GM19372 (cell line): ENCODE measurements around the gene MPP7.

Source experiments
- ATAC-seq: cut with Tn5 transposase; IDR thresholded peaks from one replicate; pipeline ENCODE4 v1.9.1; 2021; ENCODE audit warnings: mild to moderate bottlenecking, low read depth, moderate library complexity; ENCODE audit not compliant: unreplicated experiment

MPP7 gene

DNA sequence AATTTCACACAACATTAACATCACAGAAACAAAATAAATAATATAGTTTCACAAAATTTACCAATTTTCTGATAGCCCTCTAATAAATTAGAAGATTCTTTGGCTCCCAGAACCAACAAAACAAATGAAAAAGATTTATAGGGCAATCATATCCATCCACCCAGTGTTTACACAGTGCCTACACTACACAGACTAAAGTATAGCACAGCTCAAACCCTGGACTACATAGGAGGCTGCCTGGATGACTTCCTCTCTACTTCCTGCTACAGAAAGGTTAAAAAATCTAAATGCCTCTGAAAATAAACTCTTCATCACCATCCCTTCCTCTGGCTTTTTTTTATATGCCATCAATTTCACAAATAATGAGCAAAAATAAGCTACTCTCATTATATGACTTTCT, 28.4 kb downstream of the MPP7 start:
- no peak for ATAC-seq

DNA sequence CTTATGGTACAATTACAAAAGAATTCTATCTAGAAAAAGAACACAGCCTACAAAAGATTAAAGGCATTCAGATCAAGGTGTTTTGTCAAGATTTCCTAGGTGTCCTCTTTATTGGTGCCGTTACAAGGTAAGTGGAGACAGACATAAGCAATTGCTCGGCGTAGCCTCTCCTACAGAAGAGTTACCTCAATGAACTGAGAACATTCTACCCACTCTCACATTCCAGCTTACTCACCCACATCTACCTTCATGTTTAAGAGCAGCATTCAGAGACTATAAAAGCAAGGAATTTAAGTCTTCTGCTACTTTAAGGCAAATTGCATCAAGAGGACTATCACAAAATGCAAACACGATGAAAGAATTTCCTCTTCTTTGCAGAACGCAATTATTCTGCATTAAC, 29.5 kb downstream of the MPP7 start:
- ATAC-seq = no peak

DNA sequence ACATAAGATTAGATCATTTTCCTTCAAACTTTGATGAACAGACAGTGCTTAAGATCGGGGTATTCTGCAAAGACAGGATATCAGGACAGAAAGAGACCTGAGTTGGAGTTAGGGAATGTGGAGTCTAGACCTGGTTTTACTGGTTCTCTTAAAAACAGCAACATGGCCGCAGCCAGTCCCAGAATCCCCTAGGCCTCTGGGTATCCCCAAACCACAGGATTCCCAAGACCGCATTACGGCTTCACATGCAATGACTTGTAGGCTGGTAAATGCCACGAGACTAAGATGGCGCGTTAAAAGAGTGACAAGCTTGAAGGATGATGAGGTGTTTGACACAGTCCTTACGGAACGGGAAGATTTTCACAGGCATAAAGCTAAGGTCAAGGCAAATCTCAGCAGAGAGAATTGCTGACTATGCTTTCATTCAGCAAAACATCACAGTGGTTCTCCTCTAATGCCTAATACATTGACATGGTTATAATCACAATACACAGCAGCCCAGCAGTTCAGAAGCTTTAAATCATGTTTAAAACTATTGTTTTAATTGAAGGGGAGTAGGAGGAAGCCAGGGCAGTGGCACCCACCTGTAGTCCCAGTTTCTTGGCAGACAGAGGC, 32.9 kb downstream of the MPP7 start:
- ATAC-seq = no peak

DNA sequence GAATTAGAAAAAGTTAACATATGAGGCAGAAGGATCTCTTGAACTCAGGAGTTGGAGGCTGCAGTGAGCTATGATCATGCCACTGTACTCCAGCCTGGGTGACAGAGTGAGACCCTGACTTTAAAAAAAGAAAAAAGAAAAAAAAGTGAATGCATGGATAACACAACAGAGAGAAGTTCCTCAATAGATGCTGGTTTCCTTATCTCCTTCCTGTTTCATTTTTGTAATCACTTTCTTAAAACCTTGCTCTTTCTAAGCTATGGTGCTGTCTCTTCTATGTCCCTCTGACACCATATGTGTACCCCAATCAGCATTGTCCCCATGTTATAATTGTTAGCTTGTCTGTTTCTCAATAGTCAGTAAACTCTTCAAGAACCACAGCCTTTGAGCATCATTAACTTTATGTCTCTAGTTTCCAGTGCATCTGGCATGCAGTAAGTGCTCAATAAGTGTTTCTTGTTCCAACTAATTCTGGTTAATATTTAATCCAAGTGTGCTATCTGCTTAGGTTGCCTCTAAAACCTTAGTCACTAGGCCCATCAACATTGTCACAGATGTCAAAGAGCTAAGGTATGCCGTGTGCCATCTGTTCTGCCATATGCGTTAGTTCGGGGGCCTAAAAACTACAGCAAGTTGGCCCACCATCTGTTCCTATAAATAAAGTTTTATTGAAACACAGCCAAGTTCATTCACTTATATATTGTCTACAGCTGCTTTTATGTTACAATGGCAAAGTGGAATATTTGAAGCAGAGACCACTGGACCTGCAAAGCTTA, 36.2 kb downstream of the MPP7 start:
- ATAC-seq = no peak

DNA sequence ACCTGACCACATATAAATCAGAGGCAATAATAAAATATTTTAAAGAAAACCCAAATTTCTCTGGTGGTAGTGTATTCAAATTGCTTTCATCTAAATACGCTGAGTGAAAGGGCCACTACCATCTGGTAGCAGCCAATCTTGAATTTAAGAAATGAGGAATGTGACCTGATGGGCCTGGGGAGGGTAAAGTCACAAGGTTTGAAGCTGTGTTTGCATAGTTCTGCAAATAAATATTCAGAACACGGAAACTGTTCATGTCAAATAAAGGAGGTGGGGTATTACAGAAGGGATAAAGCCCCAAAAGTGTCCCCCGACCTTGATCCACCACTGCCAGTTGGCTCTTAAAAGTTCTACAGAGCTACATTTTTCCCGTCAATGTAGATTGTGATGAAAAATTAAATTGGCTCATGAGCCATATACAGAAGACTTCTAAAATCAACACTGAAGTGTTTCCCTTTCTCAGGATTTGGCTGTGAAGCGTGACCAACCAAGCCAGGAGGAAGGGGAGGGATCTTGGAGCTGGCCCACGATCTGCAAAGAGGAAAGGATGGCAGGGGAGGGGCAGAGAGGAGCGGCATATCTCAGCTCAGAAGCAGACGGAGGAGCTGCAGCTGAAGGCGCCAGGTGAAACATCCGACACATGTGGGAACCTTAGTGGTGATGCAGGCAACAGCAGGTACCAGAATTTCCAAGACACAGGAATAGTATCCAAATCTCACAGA, 39.6 kb downstream of the MPP7 start:
- ATAC-seq = no peak

DNA sequence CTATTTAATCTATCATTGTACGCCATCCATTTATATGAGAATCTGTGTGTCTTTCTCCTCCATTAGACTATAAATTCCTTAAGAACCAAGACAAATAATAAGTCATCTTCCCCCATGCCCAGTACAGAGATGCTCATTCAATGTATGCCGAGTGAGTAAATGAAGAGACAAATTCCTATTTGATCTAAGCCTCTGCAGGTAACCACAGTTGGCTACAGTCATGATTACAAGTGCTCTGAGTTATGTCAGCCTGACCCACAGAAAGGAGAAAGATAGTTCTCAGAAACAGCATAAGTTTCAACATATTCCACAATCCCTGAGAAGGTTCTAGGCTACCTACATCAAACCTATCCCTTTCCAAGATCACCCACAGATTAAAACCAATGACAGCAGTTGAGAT, 46.1 kb downstream of the MPP7 start:
- ATAC-seq = no peak

DNA sequence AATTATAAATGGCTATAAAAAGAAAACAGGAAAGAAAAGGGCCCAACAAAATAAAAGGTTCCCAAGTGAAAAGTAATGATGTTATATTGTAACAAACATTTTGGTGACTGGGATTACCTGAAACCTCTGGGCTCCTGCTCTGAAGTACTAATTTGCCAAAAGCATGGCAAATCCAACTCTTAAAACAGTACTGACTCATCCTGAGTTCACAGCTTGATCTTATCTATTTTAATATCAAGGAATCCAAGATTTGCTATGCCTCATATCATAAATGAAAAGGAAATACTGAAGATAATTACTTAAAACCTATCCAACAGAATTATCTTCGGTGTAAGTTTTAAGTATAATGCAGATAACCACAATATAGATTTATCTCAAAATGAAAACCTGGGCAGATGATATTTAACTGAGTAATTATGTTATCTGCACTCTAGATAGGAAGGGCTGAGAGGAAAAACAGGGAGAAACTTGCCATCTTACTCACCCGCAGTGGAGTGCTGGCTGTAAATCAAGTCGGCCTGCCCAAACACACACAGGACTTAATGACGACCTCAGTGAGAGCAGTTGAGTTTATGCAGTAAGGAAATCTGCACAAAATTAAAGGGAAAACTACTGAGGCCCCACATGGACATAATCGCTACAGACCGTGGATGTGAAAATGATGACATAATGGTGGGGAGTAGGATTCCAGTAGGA, 48.4 kb downstream of the MPP7 start:
- no peak for ATAC-seq

DNA sequence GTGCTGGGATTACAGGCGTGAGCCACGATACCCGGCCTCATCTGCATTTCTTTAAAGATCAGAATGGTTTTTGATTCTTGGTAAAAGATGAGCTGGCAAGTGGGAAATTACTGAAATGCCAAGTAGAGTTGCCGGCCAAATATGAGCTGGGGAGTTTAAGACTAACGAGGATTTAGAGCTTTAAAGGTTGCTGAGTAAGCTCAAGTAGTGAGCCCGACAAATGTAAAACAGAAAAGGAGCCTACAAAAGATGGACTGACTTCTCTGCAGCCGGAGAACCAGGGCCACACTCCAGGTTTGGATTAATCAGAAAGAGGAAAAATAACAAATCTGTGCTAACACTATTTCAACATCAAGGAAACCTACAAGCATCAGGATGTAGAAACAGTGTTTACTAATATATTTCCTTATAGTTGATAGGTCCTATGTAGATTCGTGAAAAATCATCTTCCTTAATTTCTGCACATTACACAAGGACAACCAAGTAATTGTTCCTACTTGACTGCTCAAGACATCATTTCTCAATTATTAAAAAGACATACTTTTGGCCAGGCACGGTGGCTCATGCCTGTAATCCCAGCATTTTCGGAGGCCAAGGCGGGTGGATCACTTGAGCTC, 49.6 kb downstream of the MPP7 start:
- ATAC-seq = no peak
